PFSK-1 (cell line): Measurements from ENCODE around the gene PHF14.

Source experiments
- FOXP2 ChIP-seq: optimal IDR thresholded peaks from 2 replicates; pipeline ENCODE3; 2011; ENCODE audit warnings: borderline replicate concordance, control low read depth, inconsistent platforms; ENCODE audit not compliant: insufficient read depth; ENCODE audit errors: extremely low read length, extremely low read depth
- POLR2AphosphoS5 ChIP-seq: IDR thresholded peaks from 2 replicates; pipeline ENCODE4 v1.6.1; 2012; ENCODE audit warnings: low read depth, mild to moderate bottlenecking, control low read depth, low read length, moderate library complexity
- REST ChIP-seq, 2 experiments: IDR thresholded peaks; 2 replicates each; pipeline versions ENCODE4 v1.6.1 to v1.8.0; 2011 to 2012; ENCODE audit warnings: low read depth in 2 of 2, low read length in 2 of 2, control low read depth in 1 of 2, inconsistent platforms in 1 of 2, mild to moderate bottlenecking in 1 of 2, moderate library complexity in 1 of 2; ENCODE audit not compliant: insufficient read depth in 1 of 2
- SIN3A ChIP-seq: IDR thresholded peaks from 2 replicates; pipeline ENCODE4 v1.6.1; 2012; ENCODE audit warnings: mild to moderate bottlenecking, low read length, moderate library complexity, borderline replicate concordance; ENCODE audit not compliant: insufficient read depth
- TAF1 ChIP-seq: IDR thresholded peaks from 2 replicates; pipeline ENCODE4 v1.6.1; 2012; ENCODE audit warnings: low read length, control low read depth, borderline replicate concordance; ENCODE audit not compliant: insufficient read depth

Gene PHF14

GRCh38 chr7:11161499-11161898, 187.8 kb downstream of the PHF14 start:
- no peak for TF ChIP-seq TAF1
- TF ChIP-seq SIN3A = no peak
- no peak for TF ChIP-seq REST (IDR thresholded peaks at IDR 0.05; ENCODE audit: insufficient read depth in 1 of 2, low read depth in 2 of 2, low read length in 2 of 2)
- no peak for TF ChIP-seq FOXP2
- no peak for TF ChIP-seq POLR2AphosphoS5

- no peak for TF ChIP-seq FOXP2
- TF ChIP-seq SIN3A = no peak
- no peak for TF ChIP-seq TAF1
- no peak for TF ChIP-seq POLR2AphosphoS5
- TF ChIP-seq REST (IDR thresholded peaks at IDR 0.05; ENCODE audit: insufficient read depth in 1 of 2, low read depth in 2 of 2, low read length in 2 of 2) = no peak
These were observed 189.5 kb downstream of the PHF14 start for GRCh38 chr7:11163220-11163619.

GRCh38 chr7:11166051-11166450, 192.4 kb downstream of the PHF14 start:
- TF ChIP-seq REST (IDR thresholded peaks at IDR 0.05; ENCODE audit: insufficient read depth in 1 of 2, low read depth in 2 of 2, low read length in 2 of 2) (no peak), TAF1 (no peak), SIN3A (no peak), FOXP2 (no peak), POLR2AphosphoS5 (no peak)

- TF ChIP-seq SIN3A = no peak
- TF ChIP-seq FOXP2 = no peak
- no peak for TF ChIP-seq TAF1
- no peak for TF ChIP-seq REST (IDR thresholded peaks at IDR 0.05; ENCODE audit: insufficient read depth in 1 of 2, low read depth in 2 of 2, low read length in 2 of 2)
- no peak for TF ChIP-seq POLR2AphosphoS5
These were observed 195.0 kb downstream of the PHF14 start for GRCh38 chr7:11168650-11169170.

GRCh38 chr7:11170175-11170574, 196.5 kb downstream of the PHF14 start:
- TF ChIP-seq SIN3A = no peak
- no peak for TF ChIP-seq POLR2AphosphoS5
